Measurements from ENCODE around the gene ALOXE3. TPM values are rescaled to one million over a fixed set of nuclear protein-coding genes. Genes with fewer than 3 reads are reported as not detected.

The ALOXE3 gene
- total RNA-seq (not detected), polyA plus RNA-seq (under 1 TPM in 1 of 2 donors, not detected in 1; 0.09 TPM)
- long read RNA-seq, donor 1: 0 reads
- long read RNA-seq, donor 2: 0 reads
- long read RNA-seq, donor 3: 0 reads

- H3K9me3 ChIP-seq: no peaks in the 10 kb centered on the region
- H3K27ac ChIP-seq: peak within 1 kb of the TSS; percentile 33 to 85 (median 71)
- intact Hi-C loops (cut with DNase I): loop anchor here in 4 of 10 donors (2.0 to 5.0 kb wide), 7 partner anchors 23 to 179 kb away; partner anchors contain the start of gene SLC25A35 (in 1 of the 4)
- TF ChIP-seq CTCF (IDR thresholded peaks at IDR 0.05): no peak
- peaks cover 0 to 78% (median 42%) of the 10 kb centered on the region in 7 donors for H3K27me3 ChIP-seq
- peak in 1 of 2 donors; percentile 28 for DNase-seq
- ATAC-seq: peak in 2 of 8 donors; percentile 0 to 1
- 0 to 1% methylated on average over 32 to 33 of the region's 33 CpGs for whole genome bisulfite sequencing, 2 donors
- peak within 1 kb of the TSS; percentile 36 to 91 (median 64) for H3K4me3 ChIP-seq
- H3K4me1 ChIP-seq: peaks cover 18 to 61% (median 47%) of the 10 kb centered on the region in 9 donors
- no peaks in the 10 kb centered on the region for H3K36me3 ChIP-seq
These were observed at the start of gene ALOXE3 for GRCh38 chr17:8117980-8118768. ALOXE3 (minus strand) TSS chr17:8118514; CDS start chr17:8117990, 524 bp downstream.

GRCh38 chr17:8167526-8167925 lies 49.2 kb upstream of the ALOXE3 start:
- Histone ChIP-seq H3K27ac (no peak overlapping the region), H3K4me1 (peaks cover 15 to 26% (median 23%) of the 10 kb centered on the region in 9 donors), H3K4me3 (no peak overlapping the region), H3K36me3 (no peaks in the 10 kb centered on the region), H3K9me3 (no peaks in the 10 kb centered on the region), H3K27me3 (no peaks in the 10 kb centered on the region)
- ATAC-seq (no peak), DNase-seq (no peak)
- intact Hi-C loops (cut with DNase I): no loop called here
- no peak for TF ChIP-seq CTCF (IDR thresholded peaks at IDR 0.05)
- 83 to 90% methylated on average over 3 of the region's 3 CpGs for WGBS, 2 donors

GRCh38 chr17:8166731-8167130 lies 48.4 kb upstream of the ALOXE3 start:
- WGBS, 2 donors: 95 to 96% methylated on average over 6 of the region's 6 CpGs
- TF ChIP-seq CTCF (IDR thresholded peaks at IDR 0.05): no peak
- no peak overlapping the region for H3K27ac ChIP-seq
- no peak overlapping the region for H3K4me3 ChIP-seq
- intact Hi-C loops (cut with DNase I): no loop called here
- H3K27me3 ChIP-seq: no peaks in the 10 kb centered on the region
- ATAC-seq (no peak), DNase-seq (no peak)
- H3K9me3 ChIP-seq: no peaks in the 10 kb centered on the region
- peaks cover 0 to 3% (median 0%) of the 10 kb centered on the region in 9 donors for H3K36me3 ChIP-seq
- peaks cover 17 to 29% (median 25%) of the 10 kb centered on the region in 9 donors for H3K4me1 ChIP-seq

DNA sequence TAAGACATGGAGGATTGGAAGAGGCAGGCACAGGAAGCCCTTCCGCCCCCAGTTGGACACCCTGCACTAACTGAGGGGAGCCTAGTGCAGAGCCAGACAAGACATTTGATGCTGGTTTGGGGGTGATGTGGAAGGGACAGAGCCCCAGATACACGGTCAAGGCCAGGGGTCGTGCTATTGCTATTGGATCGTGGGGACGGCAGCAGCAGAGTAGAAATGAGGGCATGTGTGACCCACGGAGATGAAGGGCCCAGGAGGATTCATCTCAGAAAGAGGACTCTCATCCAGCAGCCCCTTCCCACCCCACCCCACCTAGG lies 46.5 kb upstream of the ALOXE3 start:
- no peaks in the 10 kb centered on the region for H3K9me3 ChIP-seq
- ATAC-seq (no peak), DNase-seq (no peak)
- peak overlapping the region; percentile 97 to 100 (median 100) for H3K27ac ChIP-seq
- H3K4me1 ChIP-seq: peaks cover 22 to 48% (median 38%) of the 10 kb centered on the region in 9 donors
- intact Hi-C loops (cut with DNase I): loop anchor here in 4 of 10 donors (1.0 to 5.0 kb wide), 3 partner anchors 9 to 42 kb away; partner anchors contain the start of gene HES7 (in 2 of the 4)
- WGBS, 2 donors: 63% methylated on average over 6 of the region's 6 CpGs
- peaks cover 0 to 20% (median 12%) of the 10 kb centered on the region in 9 donors for H3K36me3 ChIP-seq
- H3K4me3 ChIP-seq: peak overlapping the region in 4 of 10 donors; percentile 4 to 99 (median 14)
- TF ChIP-seq CTCF (IDR thresholded peaks at IDR 0.05): no peak
- H3K27me3 ChIP-seq: no peaks in the 10 kb centered on the region
